Measurements from ENCODE around the gene SIM1.
"Not testable (repeated sequence)": the region's sequence is repeated elsewhere in the genome, so short reads cannot be mapped to it uniquely, and the experiment has no call there.

The SIM1 gene

DNA sequence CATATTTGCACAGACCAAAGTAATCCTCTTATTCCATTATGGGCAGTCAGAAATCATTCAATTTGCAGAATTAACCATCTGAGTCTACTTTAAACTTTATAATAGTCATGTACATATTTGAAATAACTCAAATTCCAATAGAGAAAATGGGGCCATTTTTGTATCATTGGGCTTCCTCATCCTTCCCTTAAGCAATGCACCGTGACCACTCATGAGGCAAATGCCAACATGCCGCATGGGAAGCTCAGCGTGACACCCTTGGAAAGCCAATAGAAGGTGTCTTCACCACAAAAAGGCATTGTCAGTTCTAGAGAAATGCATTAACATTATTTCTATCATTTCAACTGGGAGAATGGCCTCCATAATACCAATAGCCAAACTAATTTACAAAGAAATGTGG, 38.5 kb downstream of the SIM1 start:
- peak; percentile 38 for DNase-seq

DNA sequence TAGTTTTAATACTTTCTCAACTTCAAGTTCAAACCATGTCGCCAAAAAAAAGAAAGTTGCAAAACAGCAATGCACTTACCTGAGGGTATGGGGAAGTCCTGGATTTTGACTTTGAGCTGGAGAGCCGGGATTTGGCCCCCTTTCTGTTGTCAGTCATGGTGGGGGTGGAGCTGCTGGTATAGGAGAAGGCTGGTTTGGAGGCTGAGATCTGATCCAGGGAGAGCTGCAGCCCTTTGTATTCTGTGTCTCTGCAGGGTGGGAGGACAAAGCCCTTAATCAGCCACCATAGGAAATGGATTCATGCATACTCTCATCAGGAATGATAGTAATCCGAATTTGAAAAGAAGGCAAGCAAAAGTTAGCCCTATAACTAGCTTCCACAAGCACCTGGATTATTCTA, 44.0 kb downstream of the SIM1 start:
- DNase-seq: no peak

DNA sequence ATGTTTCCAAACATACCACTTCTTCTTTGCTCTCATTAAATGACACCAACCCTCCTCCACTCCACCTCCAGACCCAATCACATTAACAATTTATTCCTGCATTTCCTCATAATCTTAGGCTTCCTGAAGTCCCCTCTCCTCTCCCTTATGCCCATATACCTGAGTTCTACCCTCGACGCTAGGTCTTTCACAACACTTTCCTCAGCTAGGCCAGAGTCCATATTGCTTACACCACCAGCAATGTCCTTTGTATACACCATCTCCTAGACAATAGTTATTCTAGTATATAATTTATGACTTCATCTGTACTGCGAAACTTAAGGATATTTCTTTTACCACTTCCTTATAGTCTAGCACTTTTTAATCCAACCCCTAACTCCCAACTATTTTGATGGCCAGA, 47.7 kb downstream of the SIM1 start:
- no peak for DNase-seq

DNA sequence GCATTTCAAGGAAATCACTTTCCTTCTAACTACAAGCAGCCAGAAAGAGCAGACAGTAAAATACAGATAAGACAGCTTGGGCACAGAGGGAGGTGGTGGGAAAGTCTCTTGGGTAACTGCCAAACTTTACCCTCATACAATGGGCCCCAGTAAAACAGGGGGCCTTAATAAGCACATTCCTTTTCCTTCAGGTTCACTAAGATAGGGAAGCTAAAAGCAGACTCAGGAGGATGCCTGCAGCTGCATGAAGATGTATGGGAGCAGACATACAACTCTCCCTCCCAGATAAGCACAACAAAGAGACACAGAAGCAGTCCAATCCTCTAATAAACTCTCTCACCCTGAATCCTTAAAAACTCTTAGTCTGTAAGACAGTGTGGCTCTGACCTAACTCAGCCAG, 49.0 kb downstream of the SIM1 start:
- DNase-seq: no peak

DNA sequence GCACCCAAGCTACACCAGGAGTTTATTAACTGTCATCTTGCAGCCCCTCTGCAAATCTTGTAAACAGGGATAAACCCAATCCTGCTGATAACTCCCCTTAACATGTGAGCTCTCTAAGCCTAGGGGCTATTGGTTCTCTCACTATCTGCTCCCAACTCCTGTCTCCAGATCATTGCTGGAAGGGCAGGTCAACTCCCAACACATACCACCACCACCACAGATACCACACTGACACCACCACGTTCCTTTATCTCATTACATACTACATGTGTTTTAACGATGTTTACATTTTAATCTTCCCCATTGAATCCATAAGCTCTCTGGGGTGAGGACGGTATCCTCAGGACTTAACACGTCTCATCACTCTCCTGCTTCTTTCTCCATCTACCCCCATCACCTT, 51.8 kb downstream of the SIM1 start:
- no peak for DNase-seq

DNA sequence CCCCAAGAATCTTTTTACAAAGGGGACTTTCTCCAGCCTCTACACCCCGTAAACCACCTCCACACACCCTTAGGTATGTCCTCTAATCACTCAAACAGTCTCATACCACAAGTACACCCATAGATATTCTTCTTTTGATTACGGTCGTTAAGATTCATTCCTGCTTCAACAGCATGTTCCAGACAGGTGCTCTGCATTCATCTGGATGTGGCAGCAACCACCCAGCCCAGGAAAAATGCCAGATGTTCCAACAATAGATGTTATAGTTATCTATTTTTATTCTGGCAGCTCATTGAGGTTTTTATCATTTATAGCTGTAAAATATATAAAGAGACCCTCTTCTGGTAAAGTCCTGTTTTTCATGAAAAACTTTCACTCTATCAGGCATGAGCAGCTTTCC, 60.7 kb downstream of the SIM1 start:
- no peak for DNase-seq

DNA sequence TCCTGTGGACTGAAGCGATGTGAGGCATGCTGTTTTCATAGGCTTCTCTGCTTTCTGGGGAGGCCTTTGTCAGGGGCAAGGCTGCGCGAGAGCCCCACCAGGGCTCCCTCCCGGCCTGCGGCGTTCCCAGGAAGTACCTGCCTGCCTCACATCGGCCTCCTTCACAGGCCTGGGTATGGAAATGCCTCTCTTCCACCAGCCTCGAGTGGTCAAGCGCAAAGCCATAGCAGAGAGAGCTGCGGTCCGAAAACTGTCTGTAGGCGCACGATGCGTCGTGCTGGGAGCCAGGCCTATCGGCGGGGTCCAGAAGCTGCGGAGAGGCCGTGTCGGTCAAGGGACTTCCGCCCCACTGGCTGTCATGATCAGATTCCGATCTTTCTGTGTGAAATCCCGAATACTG, 71.2 kb downstream of the SIM1 start:
- no peak for DNase-seq

DNA sequence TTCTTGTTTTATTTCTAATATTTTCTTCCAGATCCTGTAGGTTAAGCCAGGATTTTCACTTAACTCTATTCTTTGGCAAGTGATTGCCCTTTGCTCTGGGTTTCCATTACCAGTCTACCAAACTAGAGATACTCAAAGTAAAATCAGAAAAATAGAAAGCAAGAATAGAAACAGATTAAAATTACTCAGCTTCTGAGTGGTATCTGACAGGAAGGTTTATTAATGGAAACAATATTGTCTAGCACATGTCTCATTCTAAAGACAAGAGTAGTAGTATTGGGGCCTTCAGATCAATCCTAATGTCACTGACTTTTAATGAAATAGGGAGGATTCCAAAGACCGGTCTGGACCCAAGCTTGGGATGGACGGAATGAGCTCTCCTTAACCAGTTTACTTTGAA, 72.3 kb downstream of the SIM1 start:
- DNase-seq: no peak

DNA sequence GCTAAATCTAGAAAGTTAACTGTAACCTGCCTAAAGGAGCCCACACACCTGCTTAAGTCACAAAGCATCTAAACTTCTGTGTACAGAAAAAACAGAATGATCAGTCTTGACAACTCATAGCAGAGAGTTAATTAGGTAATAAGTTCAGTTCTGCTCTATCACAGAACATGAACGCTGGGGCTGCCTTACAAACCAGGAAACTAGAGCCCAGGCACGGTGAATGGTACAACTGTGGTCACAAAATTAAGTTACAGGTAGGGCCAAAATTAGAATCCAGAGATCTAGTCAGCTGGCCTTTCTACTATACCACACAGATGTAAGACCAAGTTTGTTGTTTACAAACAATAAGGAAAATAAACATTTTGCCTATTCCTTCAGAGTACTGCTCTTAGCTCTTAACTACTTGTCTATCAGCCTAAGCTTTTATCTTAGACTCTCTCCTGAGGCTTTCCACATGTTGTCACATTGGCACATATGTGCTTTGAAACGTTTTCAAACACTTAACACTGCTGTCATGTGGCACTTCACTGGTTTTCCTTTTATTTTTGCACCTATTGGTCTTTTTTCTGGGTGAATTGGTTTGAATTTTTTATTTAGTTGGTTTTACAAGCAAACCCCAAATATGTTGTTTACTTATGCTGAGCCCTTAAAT, 75.7 kb downstream of the SIM1 start:
- DNase-seq: no peak

DNA sequence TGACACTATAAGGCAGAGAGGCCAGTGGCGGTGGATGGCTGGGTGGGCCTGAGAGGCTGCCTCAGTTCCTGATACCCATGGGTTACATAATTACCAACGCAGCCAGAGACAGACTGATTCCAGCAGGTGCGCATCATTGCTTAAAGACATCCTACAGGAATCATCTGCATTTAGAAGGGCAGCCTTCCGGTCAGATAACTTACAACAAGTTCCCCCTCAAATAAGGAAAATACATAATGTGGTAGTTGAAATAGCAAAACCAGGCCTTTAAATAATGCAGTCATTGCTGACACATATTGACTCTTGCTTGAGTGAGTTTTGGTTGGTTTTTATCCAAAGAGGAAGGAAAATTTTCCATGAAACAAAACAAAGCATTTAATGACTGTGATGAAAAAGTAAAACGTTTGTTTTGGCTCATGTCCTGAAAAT, 81.9 kb downstream of the SIM1 start:
- DNase-seq: peak; percentile 36

DNA sequence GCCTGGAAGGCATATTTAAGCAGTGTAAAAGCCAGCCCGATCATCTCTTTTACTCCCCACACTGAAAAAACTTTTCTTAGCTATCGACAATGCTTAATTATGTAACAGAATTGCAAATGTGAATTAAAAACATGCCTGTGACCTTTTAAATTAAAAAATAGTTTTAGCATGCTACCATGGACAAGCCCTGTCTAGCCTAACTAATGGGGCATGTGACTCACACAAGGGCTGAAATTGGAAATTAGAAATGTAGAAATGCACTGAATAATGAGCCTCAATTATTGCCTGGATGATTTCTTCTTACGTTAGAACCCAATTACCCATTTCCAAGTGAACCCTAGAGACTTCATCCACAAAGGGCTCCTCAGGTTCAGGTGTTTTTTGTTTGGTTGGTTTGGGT, 82.7 kb downstream of the SIM1 start:
- DNase-seq: no peak

DNA sequence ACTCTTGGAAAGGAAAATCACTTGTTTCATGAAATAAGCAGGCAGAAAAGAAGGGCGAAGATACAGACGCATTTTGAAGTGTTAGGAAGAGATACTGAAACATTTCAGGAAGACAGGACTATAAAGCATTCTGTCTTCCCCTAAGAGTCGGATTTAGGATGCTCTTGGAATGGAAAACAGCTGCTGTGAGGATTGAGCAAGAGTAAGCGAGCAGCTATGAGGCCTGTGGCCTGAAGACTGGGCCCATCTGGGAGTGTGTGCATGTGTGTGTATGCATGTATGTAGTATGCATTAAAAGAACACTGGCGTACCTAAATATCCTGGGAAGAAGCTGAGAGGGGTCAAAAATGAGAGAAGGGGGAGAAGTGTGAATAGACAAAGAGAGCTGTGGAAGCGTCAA, 83.6 kb downstream of the SIM1 start:
- no peak for DNase-seq

DNA sequence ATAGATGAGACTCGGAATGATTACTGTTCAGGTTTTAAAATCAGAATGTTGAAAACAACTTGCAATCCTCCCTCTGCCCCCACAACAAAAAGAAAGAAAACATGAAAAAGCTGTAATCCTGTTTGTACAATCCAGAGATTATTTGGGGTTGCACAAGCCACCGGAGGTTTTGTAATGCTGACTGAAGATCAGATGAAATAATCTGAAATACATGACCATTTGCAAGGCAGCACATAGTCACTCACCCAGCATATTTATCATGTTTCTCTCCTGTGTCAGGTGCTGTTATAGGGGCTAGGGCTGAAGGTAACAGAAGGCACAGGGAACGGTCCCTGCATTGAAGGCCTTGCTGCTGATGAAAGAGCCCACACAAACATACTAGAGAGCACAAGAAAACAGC, 85.3 kb downstream of the SIM1 start:
- no peak for DNase-seq

DNA sequence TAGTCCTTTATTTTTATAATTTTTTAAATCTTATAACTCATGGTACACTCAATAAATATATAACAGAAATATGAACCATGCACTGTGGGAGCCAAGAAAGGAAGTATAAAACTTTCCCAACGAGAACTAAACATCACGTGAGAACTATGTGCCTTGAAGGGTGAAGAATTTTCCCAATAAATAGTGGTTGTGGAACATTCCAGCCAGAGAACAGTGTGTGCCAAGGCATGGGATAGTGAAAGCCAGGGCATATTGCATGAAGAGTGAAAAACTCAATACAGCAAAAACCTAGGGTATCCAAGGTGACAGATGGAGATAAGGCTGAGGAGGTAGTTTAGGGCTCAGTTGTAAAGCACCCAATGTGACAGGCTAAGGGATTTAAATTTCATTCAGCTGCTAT, 86.1 kb downstream of the SIM1 start:
- DNase-seq: no peak

DNA sequence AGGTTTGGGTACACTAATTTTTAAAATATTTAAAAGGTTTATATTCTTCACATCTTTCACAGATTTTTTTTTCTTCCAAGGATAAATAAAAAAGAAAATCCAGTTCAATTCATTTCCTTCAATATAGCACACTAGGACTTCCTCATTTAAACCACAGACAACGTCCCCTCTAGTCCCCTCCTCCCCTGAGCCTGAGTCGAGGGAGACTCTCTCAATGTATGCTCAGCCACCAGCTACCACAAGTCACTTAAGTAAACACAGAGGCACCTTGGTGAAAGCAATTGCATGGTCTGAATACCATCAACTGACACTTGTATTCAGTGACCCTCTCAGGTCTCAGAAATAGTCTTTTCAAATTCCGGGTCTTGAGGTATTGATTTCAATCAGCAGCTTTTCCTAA, 88.6 kb downstream of the SIM1 start:
- DNase-seq: no peak

DNA sequence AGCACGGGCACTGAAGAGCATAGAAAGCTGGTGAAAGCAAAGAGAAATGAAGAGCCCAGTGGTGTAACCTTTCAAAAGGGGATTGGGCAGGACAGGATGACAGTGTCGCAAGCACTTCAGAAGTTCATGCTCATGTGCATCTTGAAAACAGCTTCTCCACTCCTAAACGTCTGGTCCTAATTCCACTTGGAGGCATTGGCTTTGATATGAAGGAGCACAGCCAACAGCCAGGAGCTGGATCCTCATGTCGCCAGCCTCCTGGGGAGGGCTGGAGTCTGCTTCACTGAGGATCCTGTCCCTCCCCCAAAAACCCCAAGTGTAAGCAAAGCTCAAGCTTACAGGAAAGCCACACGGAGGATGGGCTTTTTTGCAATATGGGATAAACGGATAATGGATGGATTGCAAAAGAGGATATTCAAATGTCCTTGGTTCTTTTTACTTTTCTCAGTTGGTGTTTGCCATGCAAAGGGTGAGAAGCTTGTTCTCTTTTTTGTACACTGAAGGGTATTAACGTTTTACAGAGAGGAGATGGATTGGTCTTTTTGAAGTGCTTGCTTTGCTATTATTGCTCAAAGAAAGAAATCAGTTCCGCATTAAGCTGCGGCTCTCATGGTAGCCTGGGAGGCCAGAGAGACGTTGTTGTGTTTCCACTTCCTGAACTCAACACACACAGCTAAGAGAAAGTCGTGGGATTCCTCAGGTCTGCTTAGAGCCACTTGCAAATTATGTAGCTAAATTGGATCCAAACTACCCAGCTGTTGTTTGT, 92.2 kb downstream of the SIM1 start:
- no peak for DNase-seq

DNA sequence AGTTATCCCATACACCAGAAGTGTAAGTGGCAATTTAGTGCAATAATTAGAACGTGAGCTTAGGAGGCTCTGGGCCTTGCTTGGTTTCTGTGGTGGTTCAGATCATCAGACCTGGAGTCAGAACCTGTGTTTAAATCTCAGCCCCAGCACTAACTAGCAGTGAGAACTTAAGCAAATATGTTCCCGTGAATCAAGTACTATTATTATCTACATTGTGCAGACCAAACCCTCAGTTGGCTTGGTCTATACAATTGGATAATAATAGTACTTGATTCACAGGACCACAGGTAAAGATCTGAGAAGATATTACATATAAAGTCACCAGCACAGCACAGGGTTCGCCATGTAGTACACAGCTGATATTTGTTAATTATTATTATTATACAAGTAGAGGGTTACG, 93.1 kb downstream of the SIM1 start:
- DNase-seq: no peak

DNA sequence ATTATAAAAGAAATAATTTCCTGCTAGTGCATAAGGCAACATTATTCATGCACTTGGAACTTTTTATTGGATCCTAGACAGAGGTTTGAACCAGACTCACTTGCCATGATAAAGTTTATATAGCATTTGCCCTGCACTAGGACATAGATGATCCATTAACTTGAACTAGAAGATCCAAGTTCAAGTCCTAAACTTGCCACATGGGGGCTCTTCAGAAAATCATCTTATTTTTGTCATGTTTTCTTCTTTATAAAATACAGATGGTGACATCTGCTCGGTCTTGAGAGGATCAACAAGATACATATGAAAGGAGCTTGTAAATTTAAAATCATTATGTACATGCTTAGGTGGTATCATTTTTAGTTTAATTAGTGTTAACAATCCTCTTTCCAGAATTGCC, 94.5 kb downstream of the SIM1 start:
- DNase-seq: no peak

DNA sequence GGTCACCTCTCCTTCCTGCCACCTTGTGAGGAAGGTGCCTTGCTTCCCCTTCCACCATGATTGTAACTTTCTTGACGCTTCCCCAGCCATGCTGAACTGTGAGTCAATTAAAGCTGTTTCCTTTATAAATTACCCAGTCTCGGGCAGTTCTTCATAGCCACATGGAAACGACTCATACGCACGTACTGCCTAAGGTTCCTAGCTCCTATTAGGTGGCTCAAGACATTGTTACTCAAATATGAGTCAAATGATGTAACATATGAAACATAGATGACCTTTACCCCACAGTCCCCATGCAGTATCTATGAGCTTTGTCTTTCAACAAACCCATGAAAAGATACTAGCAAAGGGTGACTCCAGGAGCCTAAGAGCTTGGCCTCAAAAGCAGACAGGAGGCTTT, 98.3 kb downstream of the SIM1 start:
- peak; percentile 65 for DNase-seq

DNA sequence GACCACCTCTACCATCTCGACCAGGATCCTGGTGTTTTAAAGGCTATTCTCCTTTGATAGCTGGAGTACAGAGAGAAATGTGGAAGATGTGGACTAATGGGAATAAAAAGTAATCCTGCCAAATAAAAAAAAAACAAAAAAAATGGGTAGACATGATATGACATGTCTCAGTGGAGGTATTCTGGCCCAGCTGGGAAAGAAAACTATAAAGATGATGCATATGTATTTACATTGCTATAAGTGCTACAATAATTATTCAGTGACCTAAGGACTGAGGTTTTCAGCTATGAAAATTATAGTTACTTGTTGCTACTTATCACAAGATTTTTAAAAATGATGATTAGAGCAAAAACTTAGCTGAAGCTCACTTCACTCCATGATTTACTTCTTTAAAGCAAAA, 101.1 kb downstream of the SIM1 start:
- DNase-seq: no peak

DNA sequence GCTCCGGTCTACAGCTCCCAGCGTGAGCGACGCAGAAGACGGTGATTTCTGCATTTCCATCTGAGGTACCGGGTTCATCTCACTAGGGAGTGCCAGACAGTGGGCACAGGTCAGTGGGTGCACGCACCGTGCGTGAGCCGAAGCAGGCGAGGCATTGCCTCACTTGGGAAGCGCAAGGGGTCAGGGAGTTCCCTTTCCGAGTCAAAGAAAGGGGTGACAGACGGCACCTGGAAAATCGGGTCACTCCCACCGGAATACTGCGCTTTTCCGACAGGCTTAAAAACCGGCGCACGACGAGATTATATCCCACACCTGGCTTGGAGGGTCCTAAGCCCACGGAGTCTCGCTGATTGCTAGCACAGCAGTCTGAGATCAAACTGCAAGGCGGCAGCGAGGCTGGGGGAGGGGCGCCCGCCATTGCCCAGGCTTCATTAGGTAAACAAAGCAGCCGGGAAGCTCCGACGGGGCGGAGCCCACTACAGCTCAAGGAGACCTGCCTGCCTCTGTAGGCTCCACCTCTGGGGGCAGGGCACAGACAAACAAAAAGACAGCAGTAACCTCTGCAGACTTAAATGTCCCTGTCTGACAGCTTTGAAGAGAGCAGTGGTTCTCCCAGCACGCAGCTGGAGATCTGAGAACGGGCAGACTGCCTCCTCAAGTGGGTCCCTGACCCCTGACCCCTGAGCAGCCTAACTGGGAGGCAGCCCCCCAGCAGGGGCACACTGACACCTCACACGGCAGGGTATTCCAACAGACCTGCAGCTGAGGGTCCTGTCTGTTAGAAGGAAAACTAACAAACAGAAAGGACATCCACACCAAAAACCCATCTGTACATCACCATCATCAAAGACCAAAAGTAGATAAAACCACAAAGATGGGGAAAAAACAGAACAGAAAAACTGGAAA, 109.7 kb downstream of the SIM1 start:
- not testable (repeated sequence) for DNase-seq

DNA sequence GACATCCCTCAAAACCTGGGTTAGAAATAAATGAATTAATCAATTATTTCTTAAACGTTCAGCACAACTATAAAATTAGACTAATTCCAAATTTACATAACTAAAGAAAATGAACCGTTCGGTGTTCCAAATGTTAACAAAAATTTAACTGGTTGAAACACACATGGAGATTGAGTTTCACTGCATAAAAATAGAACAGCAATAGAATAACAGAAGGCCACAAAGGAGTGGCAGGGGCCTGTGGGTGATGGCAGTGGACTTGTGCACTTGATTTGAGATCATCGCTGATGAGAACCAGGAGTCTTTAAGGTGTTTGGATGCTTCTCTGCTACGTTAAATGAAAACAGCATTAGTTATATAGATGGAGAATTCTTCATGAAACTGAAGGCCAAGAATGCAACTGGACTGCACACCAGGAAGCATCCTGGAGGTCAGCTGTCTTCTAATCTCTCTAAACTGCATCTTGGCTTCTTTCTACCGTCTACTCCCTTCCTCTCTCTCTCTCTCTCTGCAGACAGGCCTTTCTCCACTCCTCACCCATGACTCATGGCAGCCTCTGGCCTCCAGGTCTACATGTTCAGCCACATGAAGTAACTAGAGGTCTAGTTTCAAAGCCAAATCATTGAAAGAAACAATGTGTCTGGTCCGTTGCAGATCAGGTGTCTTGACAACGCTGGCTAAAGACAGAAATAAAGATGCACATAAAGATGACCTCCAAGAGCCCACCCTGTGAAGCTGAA, 111.3 kb downstream of the SIM1 start:
- DNase-seq: peak; percentile 61

DNA sequence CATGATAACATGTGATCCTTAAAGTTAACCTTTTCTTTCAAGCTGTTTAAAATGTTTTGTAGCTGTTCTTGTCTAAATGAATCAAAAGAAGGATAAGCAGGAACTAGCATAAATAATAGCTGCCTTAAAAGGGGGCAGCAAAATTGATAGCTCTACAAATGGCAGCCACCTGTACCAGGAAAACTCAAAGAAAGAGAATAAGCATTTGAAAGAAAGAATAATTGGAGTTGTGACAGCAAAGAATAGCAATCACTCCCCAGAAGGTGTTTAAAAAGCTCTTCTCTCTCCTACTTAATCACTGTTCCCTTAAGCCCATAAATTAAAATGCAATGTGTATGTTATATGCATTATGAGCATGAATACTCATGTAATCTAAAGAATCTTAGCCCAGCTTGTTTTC, 114.6 kb downstream of the SIM1 start:
- no peak for DNase-seq
